HepG2 (cell line): Measurements from ENCODE around the gene GPS1. TPM values are rescaled to one million over a fixed set of nuclear protein-coding genes. Genes with fewer than 3 reads are reported as not detected.

Source experiments
- ADNP ChIP-seq: sonication (generic); formaldehyde crosslinking; IDR thresholded peaks from 2 replicates; pipeline ENCODE4 v1.4.0; 2020; ENCODE audit warnings: missing genetic modification reagents
- CC2D1A ChIP-seq: sonication (generic); formaldehyde crosslinking; IDR thresholded peaks from 2 replicates; pipeline ENCODE4 v1.8.1; 2023; ENCODE audit warnings: mild to moderate bottlenecking, missing genetic modification reagents
- CENPT ChIP-seq: sonication (generic); formaldehyde crosslinking; IDR thresholded peaks from 2 replicates; pipeline ENCODE4 v1.8.0; 2022; ENCODE audit warnings: low read depth, mild to moderate bottlenecking, moderate library complexity, missing genetic modification reagents
- FOXK1 ChIP-seq: sonication (generic); formaldehyde crosslinking; IDR thresholded peaks from 2 replicates; pipeline ENCODE4 v1.4.0; 2020; ENCODE audit warnings: low read depth, missing genetic modification reagents, borderline replicate concordance
- FOXO4 ChIP-seq: sonication (generic); formaldehyde crosslinking; conservative IDR thresholded peaks from 2 replicates; pipeline ENCODE4 v1.8.1; 2023; ENCODE audit warnings: missing genetic modification reagents
- GATA4 ChIP-seq: sonication (generic); IDR thresholded peaks from 2 replicates; pipeline ENCODE4 v1.6.1; 2016; ENCODE audit warnings: antibody characterized with exemption, low read depth, borderline replicate concordance
- MIER2 ChIP-seq: IDR thresholded peaks from 2 replicates; pipeline ENCODE4 v1.6.1; 2016; ENCODE audit warnings: missing biosample characterization, missing genetic modification reagents
- NCOR1 ChIP-seq: fragments of 200-600 bp; sonication (generic); IDR thresholded peaks from 2 replicates; pipeline ENCODE4 v1.7.0; 2017; ENCODE audit warnings: antibody characterized with exemption, low read length, borderline replicate concordance
- POLR2A ChIP-seq, 2 experiments: IDR thresholded peaks; 2 replicates each; pipeline ENCODE4 v1.6.1; 2011; ENCODE audit warnings: low read depth in 2 of 2, low read length in 2 of 2, mild to moderate bottlenecking in 1 of 2, moderate library complexity in 1 of 2; ENCODE audit not compliant: insufficient read depth in 1 of 2
- RARG ChIP-seq: sonication (generic); formaldehyde crosslinking; IDR thresholded peaks from 2 replicates; pipeline ENCODE4 v1.4.0; 2020; ENCODE audit warnings: low read depth, mild to moderate bottlenecking, missing genetic modification reagents
- RERE ChIP-seq: IDR thresholded peaks from 2 replicates; pipeline ENCODE4 v1.6.1; 2016; ENCODE audit warnings: low read depth, missing genetic modification reagents, missing compliant biosample characterization
- SPEN ChIP-seq: sonication (generic); formaldehyde crosslinking; IDR thresholded peaks from 2 replicates; pipeline ENCODE4 v1.5.1; 2020; ENCODE audit warnings: low read depth, mild to moderate bottlenecking, missing genetic modification reagents
- ZNF225 ChIP-seq: sonication (generic); formaldehyde crosslinking; IDR thresholded peaks from 2 replicates; pipeline ENCODE4 v1.4.0; 2020; ENCODE audit warnings: mild to moderate bottlenecking, missing genetic modification reagents
- ZNF234 ChIP-seq: sonication (generic); formaldehyde crosslinking; conservative IDR thresholded peaks from 2 replicates; pipeline ENCODE4 v1.5.1; 2020; ENCODE audit warnings: mild to moderate bottlenecking, missing genetic modification reagents
- ZNF773 ChIP-seq: sonication (generic); formaldehyde crosslinking; IDR thresholded peaks from 2 replicates; pipeline ENCODE4 v1.4.0; 2020; ENCODE audit warnings: missing genetic modification reagents, borderline replicate concordance
- ZSCAN21 ChIP-seq: sonication (generic); formaldehyde crosslinking; IDR thresholded peaks from 2 replicates; pipeline ENCODE4 v1.8.0; 2022; ENCODE audit warnings: mild to moderate bottlenecking, missing genetic modification reagents, moderate library complexity, borderline replicate concordance
- polyA plus RNA-seq, 8 experiments: library from polyadenylated mRNA; depleted of rRNA in 3 of 8; stranded (reverse) in 7 of 8; unstranded in 1 of 8; fragments of >200 nt; fragmentation: Illumina TruSeq in 4 of 8; extraction: Trizol in 4 of 8; gene quantifications; 2 replicates each; pipeline versions ENCODE4 v1.2.1 to v1.2.3, GENCODE V29; 2011 to 2016; ENCODE audit warnings: low read depth in 4 of 8, missing spikeins in 1 of 8, mixed read lengths in 1 of 8; ENCODE audit not compliant: insufficient read depth in 1 of 8
- total RNA-seq, 5 experiments: library from RNA; depleted of rRNA; stranded (reverse); fragments of >200 nt; fragmentation: Illumina TruSeq; extraction: Trizol; gene quantifications; 2 replicates each; pipeline ENCODE4 v1.2.3, GENCODE V29; 2016; ENCODE audit warnings: low read depth in 1 of 5
- TF ChIP-seq, protein P1 (sequence below): sonication (generic); formaldehyde crosslinking; IDR thresholded peaks from 2 replicates; pipeline ENCODE4 v1.5.1; 2020; ENCODE audit warnings: mild to moderate bottlenecking, missing genetic modification reagents, moderate library complexity
- TF ChIP-seq, protein P2 (sequence below): conservative IDR thresholded peaks from 2 replicates; pipeline ENCODE4 v1.6.1; 2018; ENCODE audit warnings: missing genetic modification reagents

GPS1 gene
- total and polyA plus RNA-seq, 2 of the 13 experiments (the other 11 are each of a cell fraction or from before 2014, with no cell fraction given): 124 to 128 TPM

DNA sequence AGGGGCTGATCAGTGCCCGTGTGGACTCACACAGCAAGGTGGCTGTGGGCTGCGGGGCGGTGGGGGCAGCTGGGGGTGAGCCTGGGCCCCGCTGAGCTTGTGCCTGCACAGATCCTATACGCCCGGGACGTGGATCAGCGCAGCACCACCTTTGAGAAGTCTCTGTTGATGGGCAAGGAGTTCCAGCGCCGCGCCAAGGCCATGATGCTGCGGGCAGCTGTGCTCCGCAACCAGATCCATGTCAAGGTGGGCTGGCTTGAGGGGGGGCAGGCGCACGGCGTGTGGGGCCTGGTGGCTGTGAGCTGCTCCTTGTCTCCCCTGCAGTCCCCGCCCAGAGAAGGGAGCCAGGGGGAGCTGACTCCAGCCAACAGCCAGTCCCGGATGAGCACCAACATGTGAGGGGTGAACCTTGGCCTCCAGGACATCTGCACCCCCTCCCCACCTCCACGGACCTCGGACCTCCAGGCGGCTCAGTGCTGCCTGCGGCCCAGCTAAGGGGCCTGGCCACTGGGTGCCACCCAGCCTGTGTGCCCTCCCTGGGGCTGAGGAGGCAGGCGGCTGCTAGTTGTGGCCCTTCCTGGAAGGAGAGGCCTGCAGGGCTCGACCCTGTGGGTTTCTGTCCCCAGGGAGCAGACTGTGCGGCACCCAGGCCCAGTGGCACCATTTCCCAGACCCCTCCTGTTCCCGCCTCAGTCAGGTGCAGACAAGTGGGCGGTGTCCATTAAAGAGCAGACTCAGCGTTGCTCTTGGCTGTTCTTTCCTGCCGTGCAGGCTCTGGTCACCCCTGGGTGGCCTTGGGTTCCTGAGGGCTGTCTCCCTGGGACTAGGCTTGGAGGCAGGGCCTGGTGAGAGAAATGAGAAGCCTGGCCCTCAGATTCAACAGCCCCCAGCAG, 5.3 kb downstream of the GPS1 start (continued):
- TF ChIP-seq GATA4: no peak
- TF ChIP-seq CC2D1A (CRISPR knock-in tag): no peak
- TF ChIP-seq NCOR1: peak; percentile 87; the same call in 1 of the 2 replicates
- TF ChIP-seq ZNF773 (CRISPR knock-in tag): 0 out of 2 replicates have a peak, but pooled peaks have one; percentile 34
- TF ChIP-seq ZSCAN21 (CRISPR knock-in tag): 0 out of 2 replicates have a peak, but pooled peaks have one; percentile 7
- TF ChIP-seq CENPT: no peak; the same call in 1 of the 2 replicates
- TF ChIP-seq ZNF225: peak; percentile 17; the same call in 1 of the 2 replicates
- 0 out of 2 replicates have a peak, but pooled peaks have one; percentile 11 for TF ChIP-seq FOXK1 (CRISPR knock-in tag)
- no peak for TF ChIP-seq FOXO4 (CRISPR knock-in tag)
- 0 out of 2 replicates have a peak, but pooled peaks have one; percentile 9 for TF ChIP-seq MIER2 (CRISPR knock-in tag)
- TF ChIP-seq ZNF234: no peak
- TF ChIP-seq, protein P1, sequence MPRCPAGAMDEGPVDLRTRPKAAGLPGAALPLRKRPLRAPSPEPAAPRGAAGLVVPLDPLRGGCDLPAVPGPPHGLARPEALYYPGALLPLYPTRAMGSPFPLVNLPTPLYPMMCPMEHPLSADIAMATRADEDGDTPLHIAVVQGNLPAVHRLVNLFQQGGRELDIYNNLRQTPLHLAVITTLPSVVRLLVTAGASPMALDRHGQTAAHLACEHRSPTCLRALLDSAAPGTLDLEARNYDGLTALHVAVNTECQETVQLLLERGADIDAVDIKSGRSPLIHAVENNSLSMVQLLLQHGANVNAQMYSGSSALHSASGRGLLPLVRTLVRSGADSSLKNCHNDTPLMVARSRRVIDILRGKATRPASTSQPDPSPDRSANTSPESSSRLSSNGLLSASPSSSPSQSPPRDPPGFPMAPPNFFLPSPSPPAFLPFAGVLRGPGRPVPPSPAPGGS (CRISPR knock-in tag): peak; percentile 78; the same call in 1 of the 2 replicates
- TF ChIP-seq, protein P2, sequence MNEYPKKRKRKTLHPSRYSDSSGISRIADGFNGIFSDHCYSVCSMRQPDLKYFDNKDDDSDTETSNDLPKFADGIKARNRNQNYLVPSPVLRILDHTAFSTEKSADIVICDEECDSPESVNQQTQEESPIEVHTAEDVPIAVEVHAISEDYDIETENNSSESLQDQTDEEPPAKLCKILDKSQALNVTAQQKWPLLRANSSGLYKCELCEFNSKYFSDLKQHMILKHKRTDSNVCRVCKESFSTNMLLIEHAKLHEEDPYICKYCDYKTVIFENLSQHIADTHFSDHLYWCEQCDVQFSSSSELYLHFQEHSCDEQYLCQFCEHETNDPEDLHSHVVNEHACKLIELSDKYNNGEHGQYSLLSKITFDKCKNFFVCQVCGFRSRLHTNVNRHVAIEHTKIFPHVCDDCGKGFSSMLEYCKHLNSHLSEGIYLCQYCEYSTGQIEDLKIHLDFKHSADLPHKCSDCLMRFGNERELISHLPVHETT (CRISPR knock-in tag): 0 out of 2 replicates have a peak, but pooled peaks have one; percentile 43
- TF ChIP-seq POLR2A (IDR thresholded peaks at IDR 0.05; ENCODE audit: insufficient read depth in 1 of 2, low read depth in 2 of 2, low read length in 2 of 2): no peak
- no peak for TF ChIP-seq RERE (CRISPR knock-in tag)
- no peak for TF ChIP-seq ADNP
- TF ChIP-seq SPEN (CRISPR knock-in tag): peak; percentile 73; the same call in 1 of the 2 replicates
- peak; percentile 51; the same call in 1 of the 2 replicates for TF ChIP-seq RARG
